K562 (cell line): ENCODE data around the gene SNTG2.

Experiments
- E2F6 ChIP-seq, 2 experiments: IDR thresholded peaks; 2 replicates each; pipeline ENCODE4 v1.6.1; 2011; ENCODE audit warnings: borderline replicate concordance in 1 of 2, control low read depth in 1 of 2, low read depth in 1 of 2, low read length in 1 of 2, mild to moderate bottlenecking in 1 of 2, mixed read lengths in 1 of 2, moderate library complexity in 1 of 2; ENCODE audit not compliant: insufficient read depth in 1 of 2, insufficient read length in 1 of 2, poor library complexity in 1 of 2, severe bottlenecking in 1 of 2; ENCODE audit errors: extremely low read depth in 1 of 2
- EGR1 ChIP-seq: fragments of 450-650 bp; conservative IDR thresholded peaks from 2 replicates; pipeline ENCODE4 v1.6.1; 2017; ENCODE audit warnings: mild to moderate bottlenecking
- EZH2 ChIP-seq: IDR thresholded peaks from 2 replicates; pipeline ENCODE4 v1.6.1; 2012; ENCODE audit warnings: low read depth, mild to moderate bottlenecking, inconsistent platforms, low read length, borderline replicate concordance
- KLF13 ChIP-seq: fragments of 450-650 bp; IDR thresholded peaks from 2 replicates; pipeline ENCODE4 v1.6.1; 2016; ENCODE audit warnings: missing genetic modification characterization, low read depth, mild to moderate bottlenecking, missing compliant biosample characterization, moderate library complexity, borderline replicate concordance
- POLR2AphosphoS5 ChIP-seq: IDR thresholded peaks from 2 replicates; pipeline ENCODE4 v1.6.1; 2011; ENCODE audit warnings: mild to moderate bottlenecking, low read depth, low read length, moderate library complexity; ENCODE audit not compliant: control insufficient read depth, insufficient read depth
- POLR2H ChIP-seq: IDR thresholded peaks from 2 replicates; pipeline ENCODE4 v1.6.1; 2016; ENCODE audit warnings: missing genetic modification characterization, low read depth, mild to moderate bottlenecking, control low read depth, missing compliant biosample characterization, moderate library complexity
- SPI1 ChIP-seq: IDR thresholded peaks from 2 replicates; pipeline ENCODE4 v1.6.1; 2011; ENCODE audit warnings: low read depth, low read length, control low read depth, borderline replicate concordance
- TEAD4 ChIP-seq, 2 experiments: sonication (generic) in 1 of 2; formaldehyde crosslinking in 1 of 2; IDR thresholded peaks; 2 replicates each; pipeline versions ENCODE4 v1.6.1 to v1.8.0; 2012 to 2022; ENCODE audit warnings: borderline replicate concordance in 1 of 2, inconsistent platforms in 1 of 2, low read length in 1 of 2, mild to moderate bottlenecking in 1 of 2, missing genetic modification reagents in 1 of 2
- THAP7 ChIP-seq: fragments of 250-450 bp; sonication (Bioruptor Pico); IDR thresholded peaks from 2 replicates; pipeline ENCODE4 v1.5.0; 2021
- USF2 ChIP-seq: sonication (generic); formaldehyde crosslinking; IDR thresholded peaks from 2 replicates; pipeline ENCODE4 v1.5.0; 2020; ENCODE audit warnings: missing genetic modification reagents
- ZNF23 ChIP-seq: fragments of 250-450 bp; sonication (Bioruptor Pico); IDR thresholded peaks from 2 replicates; pipeline ENCODE4 v1.4.0; 2020; ENCODE audit warnings: mild to moderate bottlenecking

- TF ChIP-seq USF2 (CRISPR knock-in tag): no peak
- TF ChIP-seq TEAD4 (IDR thresholded peaks at IDR 0.05; ENCODE audit: low read length): no peak
- no peak for TF ChIP-seq TEAD4 (CRISPR knock-in tag; IDR thresholded peaks at IDR 0.05; ENCODE audit: borderline replicate concordance)
- TF ChIP-seq E2F6 (IDR thresholded peaks at IDR 0.05; ENCODE audit: borderline replicate concordance in 1 of 2, extremely low read depth in 1 of 2, insufficient read depth in 1 of 2, insufficient read length in 1 of 2, low read depth in 1 of 2, low read length in 1 of 2, poor library complexity in 1 of 2, severe bottlenecking in 1 of 2): no peak
- no peak for TF ChIP-seq KLF13 (tag)
- TF ChIP-seq THAP7 (CRISPR knock-in tag): no peak
- TF ChIP-seq EGR1: no peak
- no peak for TF ChIP-seq POLR2H (tag)
- TF ChIP-seq SPI1: no peak
- no peak for TF ChIP-seq POLR2AphosphoS5
- TF ChIP-seq ZNF23 (CRISPR knock-in tag): no peak
- TF ChIP-seq EZH2: no peak
These were observed 368.7 kb downstream of the SNTG2 start for GRCh38 chr2:1319393-1319792.
